Neuronal stem cell (in vitro differentiated cells): Measurements from ENCODE around the gene HS6ST3.

ENCODE experiments used
- DNase-seq: peaks from one replicate; pipeline ENCODE4 v3.0.0-alpha.2; 2013; ENCODE audit warnings: low spot score
- H2AFZ ChIP-seq: one replicate; pipeline ENCODE4 v1.6.1; 2013; ENCODE audit warnings: mild to moderate bottlenecking, low read length, inconsistent platforms
- H2AK5ac ChIP-seq: 2 replicates; pipeline ENCODE4 v1.6.1; 2013; ENCODE audit warnings: low read depth, mild to moderate bottlenecking, inconsistent platforms, low read length, moderate library complexity, mixed read lengths
- H2BK120ac ChIP-seq: 2 replicates; pipeline ENCODE4 v1.6.1; 2013; ENCODE audit warnings: low read depth, mild to moderate bottlenecking, inconsistent platforms, low read length, moderate library complexity, mixed read lengths
- H2BK12ac ChIP-seq: one replicate; pipeline ENCODE4 v1.6.1; 2013; ENCODE audit warnings: low read length, inconsistent platforms
- H2BK15ac ChIP-seq: 2 replicates; pipeline ENCODE4 v1.6.1; 2013; ENCODE audit warnings: mild to moderate bottlenecking, low read length, inconsistent platforms, mixed read lengths
- H2BK5ac ChIP-seq: one replicate; pipeline ENCODE4 v1.6.1; 2013; ENCODE audit warnings: inconsistent platforms, mild to moderate bottlenecking, low read length, moderate library complexity
- H3K14ac ChIP-seq: one replicate; pipeline ENCODE4 v1.6.1; 2013; ENCODE audit warnings: low read length, inconsistent platforms
- H3K18ac ChIP-seq: 2 replicates; pipeline ENCODE4 v1.6.1; 2013; ENCODE audit warnings: low read length, inconsistent platforms
- H3K23ac ChIP-seq: 2 replicates; pipeline ENCODE4 v1.6.1; 2013; ENCODE audit warnings: low read depth, mild to moderate bottlenecking, mixed read lengths, low read length, inconsistent platforms; ENCODE audit not compliant: poor library complexity
- H3K27ac ChIP-seq: replicated peaks from 3 replicates; pipeline ENCODE4 v1.5.1; 2013; ENCODE audit warnings: low read length, inconsistent platforms
- H3K27me3 ChIP-seq, 3 experiments: 2 replicates each; pipeline ENCODE4 v1.6.1; 2013; ENCODE audit warnings: low read length in 3 of 3, mild to moderate bottlenecking in 2 of 3, inconsistent platforms in 1 of 3, low read depth in 1 of 3, mixed read lengths in 1 of 3, moderate library complexity in 1 of 3; ENCODE audit not compliant: control insufficient read depth in 3 of 3, insufficient read depth in 3 of 3
- H3K36me3 ChIP-seq, 2 donors: replicated peaks in 1 of 2; 2 replicates each; pipeline ENCODE4 v1.6.1; 2013; ENCODE audit warnings: low read length in 2 of 2; ENCODE audit not compliant: control insufficient read depth in 2 of 2, insufficient read depth in 2 of 2
- H3K4ac ChIP-seq: 2 replicates; pipeline ENCODE4 v1.6.1; 2013; ENCODE audit warnings: inconsistent platforms, mild to moderate bottlenecking, low read length, moderate library complexity
- H3K4me1 ChIP-seq, 2 donors: 1 replicate in 1 of 2; 2 replicates in 1 of 2; pipeline ENCODE4 v1.6.1; 2013; ENCODE audit warnings: low read length in 2 of 2, low read depth in 1 of 2; ENCODE audit not compliant: control insufficient read depth in 2 of 2, insufficient read depth in 1 of 2
- H3K4me2 ChIP-seq: one replicate; pipeline ENCODE4 v1.6.1; 2013; ENCODE audit warnings: mild to moderate bottlenecking, low read length, inconsistent platforms; ENCODE audit not compliant: insufficient read depth, poor library complexity, severe bottlenecking
- H3K4me3 ChIP-seq, 2 donors: 2 replicates each; pipeline ENCODE4 v1.5.1; 2013; ENCODE audit warnings: low read length in 2 of 2, mild to moderate bottlenecking in 2 of 2, inconsistent platforms in 1 of 2, moderate library complexity in 1 of 2
- H3K79me1 ChIP-seq: one replicate; pipeline ENCODE4 v1.6.1; 2013; ENCODE audit warnings: low read depth, mild to moderate bottlenecking, inconsistent platforms, low read length, moderate library complexity
- H3K9ac ChIP-seq: one replicate; pipeline ENCODE4 v1.6.1; 2013; ENCODE audit warnings: mild to moderate bottlenecking, low read depth, low read length, inconsistent platforms; ENCODE audit not compliant: poor library complexity
- H3K9me3 ChIP-seq, 2 donors: replicated peaks in 1 of 2; 2 replicates each; pipeline versions ENCODE3 to v1.6.1; 2013; ENCODE audit warnings: low read length in 2 of 2, mild to moderate bottlenecking in 2 of 2, inconsistent platforms in 1 of 2, low read depth in 1 of 2, mixed read lengths in 1 of 2, moderate library complexity in 1 of 2; ENCODE audit not compliant: control insufficient read depth in 2 of 2, insufficient read depth in 1 of 2
- H4K8ac ChIP-seq: one replicate; pipeline ENCODE4 v1.6.1; 2013; ENCODE audit warnings: low read depth, mild to moderate bottlenecking, inconsistent platforms, low read length, moderate library complexity
- H4K91ac ChIP-seq: one replicate; pipeline ENCODE4 v1.6.1; 2013; ENCODE audit warnings: low read length, low read depth, mild to moderate bottlenecking, inconsistent platforms; ENCODE audit not compliant: poor library complexity
- WGBS, 2 donors: extraction: QIAGEN DNeasy Blood & Tissue Kit; methylation state at CpG; one replicate each; pipeline ENCODE4 v1.1.7; 2013; ENCODE audit warnings: missing lambda C conversion rate in 2 of 2, mixed read lengths in 1 of 2; ENCODE audit not compliant: insufficient read length in 2 of 2, insufficient replicate concordance in 1 of 2; ENCODE audit errors: extremely low coverage in 2 of 2; 5-methylcytosine and 5-hydroxymethylcytosine counted together

HS6ST3 gene

DNA sequence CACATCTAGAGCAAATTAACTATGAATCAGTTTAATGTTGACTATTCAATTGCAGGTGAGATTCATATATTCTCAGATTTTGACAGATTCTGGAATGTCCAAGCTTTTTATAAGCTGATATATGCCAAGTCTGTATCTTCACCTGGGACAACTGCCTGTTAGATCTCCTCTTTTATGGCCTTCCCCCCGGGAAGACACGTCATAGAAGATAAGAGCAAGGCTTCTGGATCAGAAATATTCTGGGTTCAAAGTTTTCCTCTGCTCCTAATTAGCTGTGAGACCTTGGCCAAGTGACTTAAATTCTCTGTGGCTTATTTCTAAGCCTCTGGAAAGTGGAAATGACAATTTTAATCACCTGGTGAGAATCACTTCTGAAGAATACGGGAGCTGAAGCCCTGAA is 716.8 kb downstream of the HS6ST3 start:
- H3K4me3 ChIP-seq = no peak overlapping the region
- no peak overlapping the region for H3K4ac ChIP-seq
- H2AFZ ChIP-seq = no peak overlapping the region
- no peak overlapping the region for H2BK5ac ChIP-seq
- H3K79me1 ChIP-seq = no peaks in the 10 kb centered on the region
- H2AK5ac ChIP-seq = no peak overlapping the region
- no peak overlapping the region for H2BK120ac ChIP-seq
- no peak overlapping the region for H2BK12ac ChIP-seq
- H3K27ac ChIP-seq = no peak overlapping the region
- no peak overlapping the region for H4K8ac ChIP-seq
- H4K91ac ChIP-seq = no peak overlapping the region
- no CpG with 5 or more reads among the region's 3 CpGs for WGBS, 2 donors
- no peaks in the 10 kb centered on the region for H3K9me3 ChIP-seq
- H3K9ac ChIP-seq = no peak overlapping the region
- no peaks in the 10 kb centered on the region for H3K27me3 ChIP-seq
- H3K23ac ChIP-seq = no peak overlapping the region
- no peak overlapping the region for H2BK15ac ChIP-seq
- no peaks in the 10 kb centered on the region for H3K36me3 ChIP-seq
- H3K4me1 ChIP-seq = no peaks in the 10 kb centered on the region
- no peak for DNase-seq
- H3K4me2 ChIP-seq = no peak overlapping the region
- no peak overlapping the region for H3K14ac ChIP-seq
- no peak overlapping the region for H3K18ac ChIP-seq

DNA sequence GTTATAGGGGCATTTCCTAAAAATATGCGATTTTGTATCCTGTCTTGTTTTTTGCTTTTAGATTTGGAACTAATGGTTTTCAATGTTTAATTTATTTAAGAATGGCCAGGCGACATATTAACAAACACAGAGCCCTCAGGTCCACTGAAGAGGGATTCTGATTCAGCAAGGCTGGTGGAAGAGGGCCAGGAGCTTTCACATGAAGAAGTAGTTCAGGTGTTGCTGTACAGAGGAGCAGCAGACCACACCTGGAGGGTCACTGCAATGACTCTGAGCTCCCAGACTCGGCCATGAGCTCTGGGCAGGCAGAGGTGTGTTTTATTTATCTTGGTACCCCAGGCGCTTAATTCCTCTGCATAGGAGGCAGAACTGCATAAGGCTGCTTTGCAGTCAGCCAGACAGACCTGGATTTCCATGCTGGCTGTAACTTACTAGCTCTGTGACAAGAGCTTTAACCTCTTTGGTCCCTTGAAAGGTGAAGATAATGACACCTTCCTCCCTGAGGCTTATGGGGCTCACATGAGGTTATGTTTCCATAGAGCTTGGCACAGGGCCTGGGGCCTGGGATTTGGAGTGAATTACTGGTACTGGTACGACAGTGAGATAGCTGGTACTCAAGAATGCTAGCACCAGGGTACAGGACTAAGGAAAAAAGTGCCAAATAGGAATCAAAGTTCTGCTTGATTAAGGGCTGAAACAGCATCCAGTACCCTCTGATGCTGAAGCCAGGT is 719.6 kb downstream of the HS6ST3 start:
- Histone ChIP-seq H3K27ac (no peak overlapping the region), H3K36me3 (no peaks in the 10 kb centered on the region), H4K91ac (no peak overlapping the region), H2AFZ (no peak overlapping the region), H2BK12ac (no peak overlapping the region), H2BK15ac (no peak overlapping the region), H3K79me1 (no peaks in the 10 kb centered on the region), H3K23ac (no peak overlapping the region), H3K4me2 (no peak overlapping the region), H3K27me3 (no peaks in the 10 kb centered on the region), H2BK5ac (no peak overlapping the region), H4K8ac (no peak overlapping the region), H2BK120ac (no peak overlapping the region), H3K9me3 (no peaks in the 10 kb centered on the region), H3K4me3 (no peak overlapping the region), H3K14ac (no peak overlapping the region), H3K9ac (no peak overlapping the region), H2AK5ac (no peak overlapping the region), H3K4me1 (no peaks in the 10 kb centered on the region), H3K4ac (no peak overlapping the region), H3K18ac (peak overlapping the region; percentile 13)
- DNase-seq = no peak
- WGBS, 2 donors = no CpG with 5 or more reads among the region's 5 CpGs

DNA sequence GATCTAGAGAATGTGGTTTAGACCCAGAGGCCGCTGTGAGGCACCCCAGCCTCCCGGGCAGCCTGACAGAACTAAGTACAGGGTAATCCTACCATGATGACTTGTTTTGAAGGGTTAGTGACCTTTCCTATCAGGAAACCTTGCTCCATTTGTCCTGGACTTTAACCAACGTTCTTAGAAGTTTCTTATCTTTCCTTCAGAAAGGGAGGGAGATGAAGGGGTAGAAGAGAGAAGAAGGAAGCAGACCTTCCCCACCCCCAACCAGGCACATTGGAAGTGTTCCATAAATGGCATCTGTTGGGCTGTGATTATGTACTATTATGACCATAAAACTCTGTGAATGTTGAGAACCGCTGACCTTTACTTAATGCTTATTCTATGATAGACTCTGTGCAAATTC is 720.2 kb downstream of the HS6ST3 start:
- no CpG with 5 or more reads among the region's 4 CpGs for WGBS, 2 donors
- no peak overlapping the region for H3K4me2 ChIP-seq
- no peak overlapping the region for H2BK120ac ChIP-seq
- no peak overlapping the region for H4K8ac ChIP-seq
- no peak overlapping the region for H3K18ac ChIP-seq
- no peak overlapping the region for H2BK12ac ChIP-seq
- no peak overlapping the region for H3K4me3 ChIP-seq
- H3K4ac ChIP-seq = no peak overlapping the region
- H3K9ac ChIP-seq = no peak overlapping the region
- H3K9me3 ChIP-seq = no peaks in the 10 kb centered on the region
- H3K36me3 ChIP-seq = no peaks in the 10 kb centered on the region
- no peak overlapping the region for H2BK5ac ChIP-seq
- H2AFZ ChIP-seq = no peak overlapping the region
- no peak overlapping the region for H3K23ac ChIP-seq
- no peak overlapping the region for H3K14ac ChIP-seq
- no peaks in the 10 kb centered on the region for H3K4me1 ChIP-seq
- no peak overlapping the region for H4K91ac ChIP-seq
- no peaks in the 10 kb centered on the region for H3K79me1 ChIP-seq
- no peaks in the 10 kb centered on the region for H3K27me3 ChIP-seq
- no peak for DNase-seq
- H2AK5ac ChIP-seq = no peak overlapping the region
- H3K27ac ChIP-seq = no peak overlapping the region
- H2BK15ac ChIP-seq = no peak overlapping the region

DNA sequence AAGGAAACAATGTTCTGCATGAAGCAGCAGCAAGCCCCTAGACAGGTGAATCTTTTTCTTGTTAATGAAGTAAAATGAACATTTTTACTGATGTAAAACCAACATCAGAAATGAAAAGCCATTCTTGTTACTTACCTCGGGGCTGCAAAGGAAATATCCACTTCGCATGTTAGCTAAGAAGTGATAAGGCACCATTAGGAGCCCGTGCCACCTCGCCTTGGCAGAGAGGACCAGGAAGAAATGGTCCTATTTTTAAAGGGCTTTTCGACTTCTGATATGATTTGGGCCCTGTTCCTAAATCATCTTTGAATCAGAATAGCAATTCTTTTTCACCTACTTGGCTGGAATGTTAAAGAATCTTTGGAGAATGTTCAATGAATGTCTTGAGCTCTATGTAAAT is 721.1 kb downstream of the HS6ST3 start:
- no peaks in the 10 kb centered on the region for H3K9me3 ChIP-seq
- no peak overlapping the region for H3K4me3 ChIP-seq
- no peak for DNase-seq
- H3K27me3 ChIP-seq = no peaks in the 10 kb centered on the region
- H4K91ac ChIP-seq = no peak overlapping the region
- no peak overlapping the region for H3K14ac ChIP-seq
- H3K4ac ChIP-seq = no peak overlapping the region
- no peaks in the 10 kb centered on the region for H3K36me3 ChIP-seq
- WGBS, 2 donors = no CpG with 5 or more reads among the region's 5 CpGs
- H2BK12ac ChIP-seq = no peak overlapping the region
- H2BK120ac ChIP-seq = no peak overlapping the region
- H4K8ac ChIP-seq = no peak overlapping the region
- H3K4me1 ChIP-seq = no peaks in the 10 kb centered on the region
- H3K4me2 ChIP-seq = no peak overlapping the region
- H2BK15ac ChIP-seq = no peak overlapping the region
- no peaks in the 10 kb centered on the region for H3K79me1 ChIP-seq
- H3K9ac ChIP-seq = no peak overlapping the region
- H3K23ac ChIP-seq = no peak overlapping the region
- no peak overlapping the region for H3K18ac ChIP-seq
- H2AK5ac ChIP-seq = no peak overlapping the region
- no peak overlapping the region for H3K27ac ChIP-seq
- H2BK5ac ChIP-seq = no peak overlapping the region
- no peak overlapping the region for H2AFZ ChIP-seq
